ENCODE measurements around the gene DNAAF6.

DNA sequence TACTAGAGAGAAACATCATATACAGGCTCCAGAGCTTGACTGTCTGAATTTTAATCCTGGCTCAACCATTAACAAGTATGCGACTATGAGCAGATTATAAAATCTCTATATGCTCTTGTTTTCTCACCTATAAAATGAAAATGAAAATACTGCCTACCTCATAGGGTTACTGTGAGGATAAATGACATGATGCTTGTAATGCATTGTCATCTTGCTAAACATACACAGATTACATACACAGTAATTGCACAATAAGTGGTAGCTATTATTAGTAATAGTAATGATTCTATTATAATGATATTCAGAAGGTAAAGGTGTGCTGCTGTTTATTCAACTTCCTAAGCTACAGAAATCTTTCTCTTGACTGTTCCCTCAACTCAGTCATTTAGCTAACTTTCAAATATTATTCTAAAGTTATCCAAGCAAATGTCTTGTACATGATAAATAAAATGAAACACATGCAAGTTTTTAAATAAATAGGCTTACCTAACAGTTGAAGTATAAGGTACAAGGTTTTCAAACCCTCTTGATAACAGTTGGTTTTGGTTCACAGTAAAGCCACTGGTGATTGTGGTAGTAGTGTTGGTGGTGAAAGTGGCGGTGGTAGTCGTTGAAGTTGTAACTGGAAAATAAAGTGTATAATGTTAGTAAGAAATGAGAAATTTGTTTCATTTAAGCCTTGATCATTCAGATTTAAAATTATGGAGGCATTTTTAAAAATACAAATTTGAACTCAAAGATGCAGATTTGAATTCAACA is 39.1 kb upstream of the DNAAF6 start:
- TF ChIP-seq EZH2 (IDR thresholded peaks at IDR 0.05; ENCODE audit: borderline replicate concordance, low read length) (no peak), CTCF (IDR thresholded peaks at IDR 0.05; ENCODE audit: low read length) (no peak)

All from OCI-LY1 (cell line).